ENCODE measurements around the gene IGFALS. TPM values are rescaled to one million over a fixed set of nuclear protein-coding genes. Genes with fewer than 3 reads are reported as not detected.

IGFALS gene
- total RNA-seq, 3 donors from 2014 or later (not counting 1 experiment from before 2014, with no cell fraction given) = 0.47 to 1.1 (median 0.70) TPM

DNA sequence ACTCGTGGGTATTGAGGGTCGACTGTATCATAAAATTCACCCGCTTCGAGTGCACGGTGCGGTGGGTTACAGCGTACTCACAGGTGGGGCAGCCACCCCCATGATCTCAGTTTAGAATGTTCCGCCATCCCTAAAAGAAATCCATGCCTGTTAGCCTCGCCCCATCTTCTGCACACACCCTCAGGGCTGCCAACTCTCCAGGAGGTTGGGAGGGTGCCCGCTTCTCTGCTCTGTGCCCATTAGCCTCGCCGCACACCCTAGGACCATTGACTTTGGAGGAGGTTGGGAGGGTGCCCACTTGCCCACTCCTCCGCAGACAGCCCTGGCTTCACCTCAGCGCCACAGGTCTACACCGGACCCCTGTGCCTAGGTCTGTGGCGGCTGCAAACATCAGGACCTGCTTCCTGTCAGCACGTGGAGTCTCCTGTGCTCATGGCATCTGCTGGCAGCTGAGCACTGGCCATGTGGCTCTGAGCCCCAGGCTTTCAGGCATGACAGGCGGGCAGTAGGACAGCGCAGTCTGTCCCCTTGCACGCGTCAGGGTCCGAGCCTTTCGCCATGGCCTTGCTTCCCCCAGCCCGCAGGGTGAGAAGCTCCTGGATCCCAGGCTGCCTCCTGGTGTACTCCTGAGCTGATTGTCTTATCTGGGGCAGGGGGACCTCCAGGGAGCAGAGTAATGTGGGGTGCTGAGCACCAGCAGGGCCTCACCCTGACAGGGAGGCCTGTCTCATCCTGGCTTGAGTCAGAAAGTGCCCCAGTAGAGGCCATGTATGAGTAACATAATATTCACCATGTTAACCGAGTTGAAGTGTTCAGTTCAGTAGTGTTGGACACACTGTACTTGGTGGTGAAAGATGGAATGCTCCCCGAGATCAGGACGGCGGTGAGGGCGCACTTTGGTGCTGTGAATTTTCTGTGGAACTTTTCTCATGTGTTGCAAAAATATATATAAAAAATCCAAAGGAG lies 44.1 kb downstream of the IGFALS start:
- TF ChIP-seq, protein P1, sequence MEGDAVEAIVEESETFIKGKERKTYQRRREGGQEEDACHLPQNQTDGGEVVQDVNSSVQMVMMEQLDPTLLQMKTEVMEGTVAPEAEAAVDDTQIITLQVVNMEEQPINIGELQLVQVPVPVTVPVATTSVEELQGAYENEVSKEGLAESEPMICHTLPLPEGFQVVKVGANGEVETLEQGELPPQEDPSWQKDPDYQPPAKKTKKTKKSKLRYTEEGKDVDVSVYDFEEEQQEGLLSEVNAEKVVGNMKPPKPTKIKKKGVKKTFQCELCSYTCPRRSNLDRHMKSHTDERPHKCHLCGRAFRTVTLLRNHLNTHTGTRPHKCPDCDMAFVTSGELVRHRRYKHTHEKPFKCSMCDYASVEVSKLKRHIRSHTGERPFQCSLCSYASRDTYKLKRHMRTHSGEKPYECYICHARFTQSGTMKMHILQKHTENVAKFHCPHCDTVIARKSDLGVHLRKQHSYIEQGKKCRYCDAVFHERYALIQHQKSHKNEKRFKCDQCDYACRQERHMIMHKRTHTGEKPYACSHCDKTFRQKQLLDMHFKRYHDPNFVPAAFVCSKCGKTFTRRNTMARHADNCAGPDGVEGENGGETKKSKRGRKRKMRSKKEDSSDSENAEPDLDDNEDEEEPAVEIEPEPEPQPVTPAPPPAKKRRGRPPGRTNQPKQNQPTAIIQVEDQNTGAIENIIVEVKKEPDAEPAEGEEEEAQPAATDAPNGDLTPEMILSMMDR (IDR thresholded peaks at IDR 0.05) = no peak
- no peak for DNase-seq
- H3K9me3 Mint-ChIP-seq = no peaks in the 10 kb centered on the region
- Histone ChIP-seq H3K4me1 (ENCODE audit: control insufficient read depth, insufficient read depth, low read length) (no peaks in the 10 kb centered on the region), H3K9me3 (ENCODE audit: control insufficient read depth, insufficient read depth, low read length) (no peaks in the 10 kb centered on the region), H3K27ac (ENCODE audit: low read length) (no peak overlapping the region), H3K27me3 (ENCODE audit: control insufficient read depth, insufficient read depth, low read length) (no peaks in the 10 kb centered on the region), H3K36me3 (ENCODE audit: control insufficient read depth, insufficient read depth, low read length) (peaks cover 60% of the 10 kb centered on the region), H3K4me3 (ENCODE audit: low read length) (no peak overlapping the region)
- no peaks in the 10 kb centered on the region for H3K27me3 Mint-ChIP-seq (ENCODE audit: low read depth in 2 of 2)
- ATAC-seq = no peak
- H3K36me3 Mint-ChIP-seq = peaks cover 5% of the 10 kb centered on the region
- no peak overlapping the region for H3K4me3 Mint-ChIP-seq
- intact Hi-C loops (cut with micrococcal nuclease) = no loop called here
- no peak overlapping the region for H3K27ac Mint-ChIP-seq
- WGBS (ENCODE audit: insufficient coverage) = 98% methylated on average over 25 of the region's 29 CpGs
- H3K4me1 Mint-ChIP-seq = peaks cover 6% of the 10 kb centered on the region in 2 donors

DNA sequence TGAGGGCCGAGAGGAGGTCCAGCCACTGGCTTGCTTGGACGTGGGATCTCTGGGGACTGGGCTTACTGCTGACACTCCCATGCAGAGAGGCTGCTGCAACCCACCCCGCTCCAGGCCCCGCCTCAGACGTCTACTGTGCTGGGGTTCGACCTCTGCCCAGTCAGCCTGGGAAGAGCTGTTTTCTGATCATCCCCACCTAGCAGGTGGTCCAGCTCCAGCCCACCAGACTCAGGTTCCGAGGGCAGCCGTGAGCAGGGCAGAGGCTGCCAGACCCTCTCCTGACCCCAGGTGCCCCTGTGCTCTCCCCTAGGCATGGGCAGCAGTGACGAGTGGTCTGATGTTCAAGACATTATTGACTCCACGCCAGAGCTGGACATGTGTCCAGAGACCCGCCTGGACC lies 45.6 kb downstream of the IGFALS start:
- H3K27me3 Mint-ChIP-seq (ENCODE audit: low read depth in 2 of 2) = no peaks in the 10 kb centered on the region
- Histone ChIP-seq H3K4me1 (ENCODE audit: control insufficient read depth, insufficient read depth, low read length) (no peaks in the 10 kb centered on the region), H3K9me3 (ENCODE audit: control insufficient read depth, insufficient read depth, low read length) (no peaks in the 10 kb centered on the region), H3K36me3 (ENCODE audit: control insufficient read depth, insufficient read depth, low read length) (peaks cover 62% of the 10 kb centered on the region), H3K27me3 (ENCODE audit: control insufficient read depth, insufficient read depth, low read length) (no peaks in the 10 kb centered on the region), H3K4me3 (ENCODE audit: low read length) (no peak overlapping the region), H3K27ac (ENCODE audit: low read length) (no peak overlapping the region)
- no peaks in the 10 kb centered on the region for H3K9me3 Mint-ChIP-seq
- H3K36me3 Mint-ChIP-seq = peaks cover 5% of the 10 kb centered on the region
- H3K27ac Mint-ChIP-seq = no peak overlapping the region
- ATAC-seq = no peak
- peaks cover 7% of the 10 kb centered on the region in 2 donors for H3K4me1 Mint-ChIP-seq
- H3K4me3 Mint-ChIP-seq = no peak overlapping the region
- 96% methylated on average over 11 of the region's 11 CpGs for WGBS (ENCODE audit: insufficient coverage)
- DNase-seq = no peak
- TF ChIP-seq, protein P1 (IDR thresholded peaks at IDR 0.05) = no peak
- intact Hi-C loops (cut with micrococcal nuclease) = no loop called here

DNA sequence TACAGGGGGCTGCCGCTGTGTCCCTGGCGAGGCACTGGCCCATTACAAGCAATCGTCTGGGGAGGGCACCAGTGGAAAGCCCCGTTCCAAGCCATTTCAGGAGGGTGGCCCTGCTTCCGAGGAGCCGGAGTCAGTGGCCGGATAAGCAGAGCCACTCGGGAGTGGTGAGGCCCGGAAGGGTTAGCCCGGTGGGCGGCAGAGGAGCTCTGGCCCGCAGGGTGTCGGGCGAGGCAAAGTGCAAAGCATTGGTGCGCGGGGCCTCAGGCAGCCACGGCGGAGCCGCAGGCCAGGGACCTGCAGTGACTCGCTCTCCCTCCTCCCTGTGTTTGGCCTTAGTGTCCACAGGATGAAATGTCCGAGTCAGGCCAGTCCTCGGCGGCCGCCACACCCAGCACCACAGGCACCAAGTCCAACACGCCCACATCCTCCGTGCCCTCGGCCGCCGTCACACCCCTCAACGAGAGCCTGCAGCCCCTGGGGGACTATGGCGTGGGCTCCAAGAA lies 46.8 kb downstream of the IGFALS start:
- Mint-ChIP-seq H3K36me3 (peaks cover 5% of the 10 kb centered on the region), H3K27me3 (ENCODE audit: low read depth in 2 of 2) (no peaks in the 10 kb centered on the region), H3K4me1 (peaks cover 7% of the 10 kb centered on the region in 2 donors), H3K27ac (no peak overlapping the region), H3K4me3 (no peak overlapping the region), H3K9me3 (no peaks in the 10 kb centered on the region)
- TF ChIP-seq, protein P1 (IDR thresholded peaks at IDR 0.05) = no peak
- DNase-seq (no peak), ATAC-seq (no peak)
- no peaks in the 10 kb centered on the region for H3K4me1 ChIP-seq (ENCODE audit: control insufficient read depth, insufficient read depth, low read length)
- H3K36me3 ChIP-seq (ENCODE audit: control insufficient read depth, insufficient read depth, low read length) = peaks cover 57% of the 10 kb centered on the region
- no peaks in the 10 kb centered on the region for H3K27me3 ChIP-seq (ENCODE audit: control insufficient read depth, insufficient read depth, low read length)
- no peaks in the 10 kb centered on the region for H3K9me3 ChIP-seq (ENCODE audit: control insufficient read depth, insufficient read depth, low read length)
- intact Hi-C loops (cut with micrococcal nuclease) = no loop called here
- WGBS (ENCODE audit: insufficient coverage) = 97% methylated on average over 31 of the region's 31 CpGs
- no peak overlapping the region for H3K27ac ChIP-seq (ENCODE audit: low read length)
- no peak overlapping the region for H3K4me3 ChIP-seq (ENCODE audit: low read length)
